ENCODE measurements around the gene CRY2. TPM values are rescaled to one million over a fixed set of nuclear protein-coding genes. Genes with fewer than 3 reads are reported as not detected.

The CRY2 gene
- total RNA-seq, 2 experiments from 2014 or later, result 248 TPM

GRCh38 chr11:45847911-45848316, 639 bp downstream of the CRY2 start:
- intact Hi-C loops (cut with DNase I, micrococcal nuclease), result loop anchor here (1.0 to 10.0 kb wide), 9 partner anchors 39 to 1704 kb away; partner anchors contain the start of genes ATG13 (in 1 of the 2), CELF1 (in 1 of the 2), CSTPP1 (in 1 of the 2) and HARBI1 (in 1 of the 2)
- peaks cover 43% of the 10 kb centered on the region for H3K4me1 ChIP-seq (ENCODE audit: insufficient read depth, low read length)
- ATAC-seq (ENCODE audit: poor library complexity) (peak; percentile 13), DNase-seq (peak in 13 of 14 experiments; percentile 4 to 77 (median 33))
- peaks cover 71% of the 10 kb centered on the region for H3K4me1 Mint-ChIP-seq (ENCODE audit: low read depth)
- no peaks in the 10 kb centered on the region for H3K9me3 Mint-ChIP-seq
- peak overlapping the region; percentile 100 for H3K27ac Mint-ChIP-seq
- peaks cover 27% of the 10 kb centered on the region for H3K36me3 Mint-ChIP-seq (ENCODE audit: low read depth)
- H3K36me3 ChIP-seq (ENCODE audit: insufficient read depth, low read length), result peaks cover 12% of the 10 kb centered on the region
- no peaks in the 10 kb centered on the region for H3K27me3 ChIP-seq (ENCODE audit: control insufficient read depth in 1 of 2, insufficient read depth in 2 of 2, low read length in 2 of 2)
- POLR2A ChIA-PET, result interaction anchor here (1.6 to 3.6 kb wide), 2 partner anchors 44 to 70 kb away, joined by 9 to 43 read pairs; partner anchors contain the start of genes PEX16 and SLC35C1
- no peaks in the 10 kb centered on the region for H3K9me3 ChIP-seq (ENCODE audit: control insufficient read depth in 1 of 2, insufficient read depth in 1 of 2, low read length in 2 of 2)
- peak overlapping the region; percentile 96 for H3K4me3 Mint-ChIP-seq
- CTCF ChIA-PET, result no interaction called here
- H3K27ac ChIP-seq (ENCODE audit: low read depth in 1 of 2, low read length in 2 of 2), result peak overlapping the region; percentile 91 to 92
- H3K27me3 Mint-ChIP-seq, result no peaks in the 10 kb centered on the region
- TF ChIP-seq CTCF (IDR thresholded peaks at IDR 0.05), result no peak
- H3K4me3 ChIP-seq (ENCODE audit: low read length), result peak overlapping the region; percentile 94

- Histone ChIP-seq H3K9me3 (ENCODE audit: control insufficient read depth in 1 of 2, insufficient read depth in 1 of 2, low read length in 2 of 2) (no peaks in the 10 kb centered on the region), H3K4me3 (ENCODE audit: low read length) (peak overlapping the region; percentile 94), H3K27me3 (ENCODE audit: control insufficient read depth in 1 of 2, insufficient read depth in 2 of 2, low read length in 2 of 2) (no peaks in the 10 kb centered on the region), H3K27ac (ENCODE audit: low read depth in 1 of 2, low read length in 2 of 2) (no peak overlapping the region), H3K36me3 (ENCODE audit: insufficient read depth, low read length) (peaks cover 16% of the 10 kb centered on the region), H3K4me1 (ENCODE audit: insufficient read depth, low read length) (peaks cover 37% of the 10 kb centered on the region)
- H3K4me3 Mint-ChIP-seq, result peak overlapping the region; percentile 96
- H3K9me3 Mint-ChIP-seq, result no peaks in the 10 kb centered on the region
- peak overlapping the region; percentile 100 for H3K27ac Mint-ChIP-seq
- H3K27me3 Mint-ChIP-seq, result no peaks in the 10 kb centered on the region
- CTCF ChIA-PET, result no interaction called here
- POLR2A ChIA-PET, result interaction anchor here (3.6 kb wide), 1 partner anchor 69 kb away, joined by 43 read pairs; the partner anchor contains the start of gene PEX16
- no peak for TF ChIP-seq CTCF (IDR thresholded peaks at IDR 0.05)
- ATAC-seq (ENCODE audit: poor library complexity), result no peak
- H3K4me1 Mint-ChIP-seq (ENCODE audit: low read depth), result peaks cover 64% of the 10 kb centered on the region
- H3K36me3 Mint-ChIP-seq (ENCODE audit: low read depth), result peaks cover 27% of the 10 kb centered on the region
- intact Hi-C loops (cut with DNase I, micrococcal nuclease), result loop anchor here (1.0 to 10.0 kb wide), 7 partner anchors 68 to 1704 kb away; partner anchors contain the start of genes ATG13 (in 1 of the 2), CELF1 (in 1 of the 2), CSTPP1 (in 1 of the 2) and HARBI1 (in 1 of the 2)
- DNase-seq, result peak in 1 of 14 experiments; percentile 15
These were observed 1.4 kb downstream of the CRY2 start for GRCh38 chr11:45848654-45849081.

- CTCF ChIA-PET, result interaction anchor here (0.9 kb wide), 1 partner anchor 79 kb away, joined by 3 read pairs; no protein-coding TSS in a partner anchor
- DNase-seq (peak in 1 of 14 experiments; percentile 11), ATAC-seq (ENCODE audit: poor library complexity) (no peak)
- no peak overlapping the region for H3K27ac ChIP-seq (ENCODE audit: low read depth in 1 of 2, low read length in 2 of 2)
- H3K36me3 ChIP-seq (ENCODE audit: insufficient read depth, low read length), result peaks cover 18% of the 10 kb centered on the region
- Mint-ChIP-seq H3K4me3 (peak overlapping the region; percentile 96), H3K9me3 (no peaks in the 10 kb centered on the region), H3K36me3 (ENCODE audit: low read depth) (peaks cover 32% of the 10 kb centered on the region), H3K27me3 (no peaks in the 10 kb centered on the region), H3K27ac (peak overlapping the region; percentile 24), H3K4me1 (ENCODE audit: low read depth) (peaks cover 55% of the 10 kb centered on the region)
- POLR2A ChIA-PET, result no interaction called here
- H3K4me1 ChIP-seq (ENCODE audit: insufficient read depth, low read length), result peaks cover 38% of the 10 kb centered on the region
- H3K27me3 ChIP-seq (ENCODE audit: control insufficient read depth in 1 of 2, insufficient read depth in 2 of 2, low read length in 2 of 2), result no peaks in the 10 kb centered on the region
- no peak for TF ChIP-seq CTCF (IDR thresholded peaks at IDR 0.05)
- intact Hi-C loops (cut with DNase I, micrococcal nuclease), result no loop called here
- no peak overlapping the region for H3K4me3 ChIP-seq (ENCODE audit: low read length)
- H3K9me3 ChIP-seq (ENCODE audit: control insufficient read depth in 1 of 2, insufficient read depth in 1 of 2, low read length in 2 of 2), result no peaks in the 10 kb centered on the region
These were observed 3.2 kb downstream of the CRY2 start for GRCh38 chr11:45850446-45850845.

Measured in CD4-positive, alpha-beta T cell (primary cell).